NOMO-1 treated with dmso at 0.1 percent for 144 hours (cell line): ENCODE measurements around the gene TNFAIP8L1.

Source experiments
- DNase-seq: peaks from one replicate; lab custom pipeline; 2025; ENCODE audit not compliant: unreplicated experiment; lab: John Stamatoyannopoulos, UW

TNFAIP8L1 gene

GRCh38 chr19:4699826-4700692 lies 60.7 kb downstream of the TNFAIP8L1 start:
- no peak for DNase-seq

GRCh38 chr19:4700693-4700970 lies 61.3 kb downstream of the TNFAIP8L1 start:
- no peak for DNase-seq

GRCh38 chr19:4701557-4701956 lies 62.2 kb downstream of the TNFAIP8L1 start:
- DNase-seq, result no peak

- DNase-seq, result no peak
Observed at GRCh38 chr19:4702764-4703163, 63.4 kb downstream of the TNFAIP8L1 start.

- no peak for DNase-seq
Observed at GRCh38 chr19:4703671-4704316, 64.5 kb downstream of the TNFAIP8L1 start.

- DNase-seq, result no peak
Observed at GRCh38 chr19:4704317-4704673, 65.0 kb downstream of the TNFAIP8L1 start.
